ENCODE measurements around the gene RNF8. TPM values are rescaled to one million over a fixed set of nuclear protein-coding genes. Genes with fewer than 3 reads are reported as not detected.

The RNF8 gene
- total RNA-seq, 4 donors from 2014 or later: 8.0 to 18.4 (median 16.0) TPM

DNA sequence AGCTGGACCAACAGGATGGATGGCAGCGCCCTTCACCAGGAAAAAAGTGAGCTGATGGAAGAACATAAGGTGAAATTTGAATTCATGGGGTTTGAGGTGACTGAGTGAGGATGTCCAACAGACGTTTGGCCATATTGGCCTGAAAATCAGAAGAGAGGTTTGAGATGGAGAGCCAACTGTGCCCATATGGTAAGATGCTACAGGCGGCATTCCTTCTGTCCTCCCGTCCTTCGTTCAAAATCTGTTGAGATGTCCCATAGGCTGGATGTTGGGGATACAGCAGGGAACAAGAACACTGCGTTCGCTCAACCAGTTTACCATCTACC lies 78.8 kb downstream of the RNF8 start:
- WGBS, 2 donors: 8% methylated on average over 7 of the region's 7 CpGs
- H3K4me1 ChIP-seq: peaks cover 4 to 15% of the 10 kb centered on the region in 2 donors
- peak overlapping the region in 2 of 3 donors; percentile 41 to 93 for H3K4me3 ChIP-seq (replicated peaks in 1 of 3)
- no peak for DNase-seq
- H3K27me3 ChIP-seq: no peaks in the 10 kb centered on the region
- H3K27ac ChIP-seq: peak overlapping the region; percentile 78 to 85 (median 80)
- H3K36me3 ChIP-seq: peaks cover 1 to 15% of the 10 kb centered on the region in 2 donors
- no peaks in the 10 kb centered on the region for H3K9me3 ChIP-seq
- TF ChIP-seq POLR2A (IDR thresholded peaks at IDR 0.05): no peak
- TF ChIP-seq, protein P1, sequence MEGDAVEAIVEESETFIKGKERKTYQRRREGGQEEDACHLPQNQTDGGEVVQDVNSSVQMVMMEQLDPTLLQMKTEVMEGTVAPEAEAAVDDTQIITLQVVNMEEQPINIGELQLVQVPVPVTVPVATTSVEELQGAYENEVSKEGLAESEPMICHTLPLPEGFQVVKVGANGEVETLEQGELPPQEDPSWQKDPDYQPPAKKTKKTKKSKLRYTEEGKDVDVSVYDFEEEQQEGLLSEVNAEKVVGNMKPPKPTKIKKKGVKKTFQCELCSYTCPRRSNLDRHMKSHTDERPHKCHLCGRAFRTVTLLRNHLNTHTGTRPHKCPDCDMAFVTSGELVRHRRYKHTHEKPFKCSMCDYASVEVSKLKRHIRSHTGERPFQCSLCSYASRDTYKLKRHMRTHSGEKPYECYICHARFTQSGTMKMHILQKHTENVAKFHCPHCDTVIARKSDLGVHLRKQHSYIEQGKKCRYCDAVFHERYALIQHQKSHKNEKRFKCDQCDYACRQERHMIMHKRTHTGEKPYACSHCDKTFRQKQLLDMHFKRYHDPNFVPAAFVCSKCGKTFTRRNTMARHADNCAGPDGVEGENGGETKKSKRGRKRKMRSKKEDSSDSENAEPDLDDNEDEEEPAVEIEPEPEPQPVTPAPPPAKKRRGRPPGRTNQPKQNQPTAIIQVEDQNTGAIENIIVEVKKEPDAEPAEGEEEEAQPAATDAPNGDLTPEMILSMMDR (IDR thresholded peaks at IDR 0.05): no peak
- intact Hi-C loops (cut with DNase I): no loop called here

DNA sequence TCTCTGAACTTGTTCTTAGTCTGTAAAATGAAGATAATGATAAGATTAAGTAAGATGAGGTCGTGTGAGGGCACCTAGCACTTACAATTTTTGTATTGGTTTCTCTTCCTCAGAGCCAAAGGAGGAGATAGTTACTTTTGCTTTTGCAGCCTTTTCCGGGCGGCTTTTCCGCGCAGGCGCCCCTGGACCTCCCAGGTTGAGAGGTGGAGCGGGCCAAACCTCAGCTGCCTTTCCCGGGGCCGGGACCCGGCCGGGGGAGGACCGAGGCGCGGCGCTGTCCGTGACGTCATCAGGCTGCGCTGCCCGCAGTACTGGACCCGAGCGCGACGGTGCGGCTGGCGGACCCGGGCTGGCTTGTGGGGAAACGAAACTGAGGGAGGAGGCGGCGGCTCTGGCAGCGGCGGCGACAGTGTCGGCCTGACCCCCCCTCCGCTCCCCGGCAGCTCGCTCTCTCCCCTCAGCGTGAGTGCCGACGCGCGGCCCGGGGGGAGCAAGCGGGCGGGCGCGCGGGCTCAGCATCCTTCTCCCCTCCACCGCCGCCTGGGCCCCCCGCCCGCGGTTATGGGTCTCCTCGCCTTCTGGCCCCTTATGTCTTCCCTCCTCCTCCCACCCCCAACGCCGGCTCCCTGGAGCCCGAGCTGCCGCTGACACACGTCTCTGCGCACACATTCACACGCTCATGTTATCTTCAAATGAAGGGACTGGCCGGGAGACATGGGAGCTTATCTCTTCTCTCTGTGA lies 79.3 kb downstream of the RNF8 start, which contains the start of gene CMTR1:
Gene CMTR1, plus strand, starts transcription at position 306 of the 741 bp plus-strand sequence. CDS start 2,409 bp downstream, outside the sequence.
- DNase-seq: peak; percentile 93 to 95
- TF ChIP-seq POLR2A (IDR thresholded peaks at IDR 0.05): peak in 1 of 2 donors; percentile 67
- TF ChIP-seq, protein P1 (IDR thresholded peaks at IDR 0.05): peak in 1 of 6 experiments; percentile 36
- intact Hi-C loops (cut with DNase I): no loop called here
- 0 to 1% methylated on average over 23 to 30 of the region's 61 CpGs for WGBS, 2 donors
- Histone ChIP-seq H3K4me1 (peaks cover 4 to 15% of the 10 kb centered on the region in 2 donors), H3K27me3 (no peaks in the 10 kb centered on the region), H3K36me3 (peaks cover 5 to 15% of the 10 kb centered on the region in 2 donors), H3K27ac (peak within 1 kb of the TSS; percentile 78 to 85 (median 80)), H3K9me3 (no peaks in the 10 kb centered on the region), H3K4me3 (replicated peaks in 1 of 3) (peak within 1 kb of the TSS; percentile 10 to 93 (median 41))

DNA sequence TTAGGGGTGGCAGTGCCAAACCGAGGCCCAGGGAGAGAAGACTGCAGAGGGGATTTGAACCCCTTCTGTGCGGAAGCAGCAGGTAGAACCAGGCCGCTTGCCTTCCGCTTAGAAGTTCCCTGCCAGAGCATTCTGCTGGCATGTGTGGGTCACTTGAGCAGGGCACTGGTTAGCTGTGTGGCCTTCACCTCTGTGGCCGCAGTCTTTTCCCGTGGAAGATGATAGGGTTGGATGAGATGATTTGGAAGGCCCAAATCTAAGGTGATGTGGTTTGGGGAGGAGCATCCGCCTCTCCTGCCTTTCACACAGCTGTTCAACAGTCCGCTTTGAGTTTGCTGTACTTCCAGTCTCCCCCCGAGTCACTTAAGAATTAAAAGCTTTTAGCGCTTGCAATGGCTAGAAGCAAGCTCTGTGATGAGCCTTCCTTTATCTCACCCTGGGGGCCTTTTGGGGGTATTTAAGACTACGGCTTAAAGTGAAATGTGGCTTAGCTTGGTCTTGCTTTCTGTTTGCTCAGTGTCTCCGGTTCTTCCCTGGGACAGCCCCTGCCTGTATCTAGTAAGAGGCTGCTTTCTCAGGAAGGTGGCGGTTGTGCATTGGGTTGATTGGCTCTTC lies 80.0 kb downstream of the RNF8 start:
- H3K36me3 ChIP-seq: peaks cover 5 to 15% of the 10 kb centered on the region in 2 donors
- intact Hi-C loops (cut with DNase I): no loop called here
- peak overlapping the region; percentile 10 to 93 (median 41) for H3K4me3 ChIP-seq (replicated peaks in 1 of 3)
- TF ChIP-seq POLR2A (IDR thresholded peaks at IDR 0.05): no peak
- TF ChIP-seq, protein P1 (IDR thresholded peaks at IDR 0.05): no peak
- peak overlapping the region; percentile 78 to 85 (median 80) for H3K27ac ChIP-seq
- peaks cover 4 to 15% of the 10 kb centered on the region in 2 donors for H3K4me1 ChIP-seq
- H3K27me3 ChIP-seq: no peaks in the 10 kb centered on the region
- peak; percentile 27 to 33 for DNase-seq
- WGBS, 2 donors: 14 to 15% methylated on average over 13 of the region's 13 CpGs
- no peaks in the 10 kb centered on the region for H3K9me3 ChIP-seq

DNA sequence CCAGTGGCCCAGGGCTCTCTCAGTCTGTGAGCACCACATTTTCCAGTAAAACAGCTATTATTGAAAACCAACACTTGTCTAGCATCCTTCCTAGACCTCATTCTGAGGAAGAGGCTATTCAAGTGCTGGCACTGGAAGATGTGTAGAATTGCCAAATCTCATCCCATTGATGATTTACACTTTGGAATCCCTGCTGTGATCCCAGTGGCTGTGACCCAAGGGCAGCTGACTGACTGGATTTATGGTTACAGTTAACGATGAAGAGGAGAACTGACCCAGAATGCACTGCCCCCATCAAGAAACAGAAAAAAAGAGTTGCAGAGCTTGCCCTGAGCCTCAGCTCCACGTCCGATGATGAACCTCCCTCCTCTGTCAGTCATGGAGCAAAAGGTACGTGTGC lies 81.6 kb downstream of the RNF8 start:
- whole genome bisulfite sequencing, 2 donors: 77 to 89% methylated on average over 4 of the region's 4 CpGs
- DNase-seq: no peak
- TF ChIP-seq, protein P1 (IDR thresholded peaks at IDR 0.05): no peak
- peaks cover 4 to 15% of the 10 kb centered on the region in 2 donors for H3K4me1 ChIP-seq
- no peaks in the 10 kb centered on the region for H3K9me3 ChIP-seq
- no peak overlapping the region for H3K27ac ChIP-seq
- H3K27me3 ChIP-seq: no peaks in the 10 kb centered on the region
- no peak overlapping the region for H3K4me3 ChIP-seq (replicated peaks in 1 of 3)
- H3K36me3 ChIP-seq: peaks cover 5 to 15% of the 10 kb centered on the region in 2 donors
- intact Hi-C loops (cut with DNase I): no loop called here

DNA sequence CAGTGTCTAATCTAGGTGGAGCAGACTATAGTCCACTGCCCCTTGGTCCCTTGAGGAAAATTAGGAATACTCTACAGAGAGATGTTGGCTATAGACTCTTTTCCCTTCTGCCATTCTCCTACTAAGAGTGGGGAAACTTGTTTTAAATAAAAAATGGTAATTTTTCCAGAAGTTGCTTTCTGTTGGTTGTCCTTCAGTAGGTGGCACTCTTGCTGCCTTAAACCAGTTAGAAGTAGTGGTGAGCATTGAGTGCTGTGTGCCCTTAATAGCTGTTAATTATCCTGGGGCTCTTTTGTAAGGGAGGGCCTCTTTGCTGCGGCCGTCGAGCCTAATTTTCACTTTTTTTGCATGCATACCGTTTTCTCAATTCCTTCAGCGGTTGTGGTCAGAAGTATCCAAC lies 82.0 kb downstream of the RNF8 start:
- no peak for DNase-seq
- intact Hi-C loops (cut with DNase I): no loop called here
- no peak for TF ChIP-seq POLR2A (IDR thresholded peaks at IDR 0.05)
- TF ChIP-seq, protein P1 (IDR thresholded peaks at IDR 0.05): no peak
- H3K27me3 ChIP-seq: no peaks in the 10 kb centered on the region
- H3K27ac ChIP-seq: no peak overlapping the region
- H3K4me1 ChIP-seq: peaks cover 4 to 15% of the 10 kb centered on the region in 2 donors
- H3K36me3 ChIP-seq: peaks cover 5 to 15% of the 10 kb centered on the region in 2 donors
- no peaks in the 10 kb centered on the region for H3K9me3 ChIP-seq
- H3K4me3 ChIP-seq (replicated peaks in 1 of 3): no peak overlapping the region
- WGBS, 2 donors: 78 to 85% methylated on average over 5 of the region's 5 CpGs
